ENCODE data around the gene KRT27. TPM values are rescaled to one million over a fixed set of nuclear protein-coding genes. Genes with fewer than 3 reads are reported as not detected.

Gene KRT27, protein sequence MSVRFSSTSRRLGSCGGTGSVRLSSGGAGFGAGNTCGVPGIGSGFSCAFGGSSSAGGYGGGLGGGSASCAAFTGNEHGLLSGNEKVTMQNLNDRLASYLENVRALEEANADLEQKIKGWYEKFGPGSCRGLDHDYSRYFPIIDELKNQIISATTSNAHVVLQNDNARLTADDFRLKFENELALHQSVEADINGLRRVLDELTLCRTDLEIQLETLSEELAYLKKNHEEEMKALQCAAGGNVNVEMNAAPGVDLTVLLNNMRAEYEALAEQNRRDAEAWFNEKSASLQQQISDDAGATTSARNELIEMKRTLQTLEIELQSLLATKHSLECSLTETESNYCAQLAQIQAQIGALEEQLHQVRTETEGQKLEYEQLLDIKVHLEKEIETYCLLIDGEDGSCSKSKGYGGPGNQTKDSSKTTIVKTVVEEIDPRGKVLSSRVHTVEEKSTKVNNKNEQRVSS
- total RNA-seq (2022) (not detected in 2 replicates), Bru-seq, nascent RNA (not detected), BruChase-seq, experiment 1, labeled RNA remaining after a 6-hour chase (not detected), BruChase-seq, experiment 2, labeled RNA remaining after a 2-hour chase (not detected)
- long read RNA-seq = 0 reads

DNA sequence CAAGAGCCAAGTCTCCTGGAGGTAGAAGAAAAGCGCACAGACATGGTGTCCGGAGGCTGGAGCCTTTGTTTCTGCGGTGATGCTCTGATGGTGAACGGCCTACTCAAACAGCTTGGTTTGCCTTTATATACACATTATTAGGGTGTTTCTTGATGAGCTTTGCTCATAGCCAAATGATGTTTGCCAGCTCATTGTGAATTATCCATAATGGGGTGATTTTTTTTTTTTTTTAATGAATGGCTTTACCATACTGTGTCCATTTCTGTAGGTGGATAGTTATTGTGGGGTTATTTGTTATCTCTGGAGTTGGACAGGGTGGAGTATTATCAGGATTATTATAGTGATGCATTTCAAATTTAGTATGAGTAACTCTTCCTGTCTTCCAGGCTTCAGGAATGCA is at the start of gene KRT27:
Gene KRT27 (minus strand): TSS at position 101 of the 400 bp plus-strand sequence. CDS start 57 bp downstream, at position 44.
- DNase-seq = no peak
- BruUV-seq (replicated peaks) = no TSS peak
- peaks cover 42% of the 10 kb centered on the region for H3K27me3 Mint-ChIP-seq (ENCODE audit: unreplicated experiment)
- H3K36me3 Mint-ChIP-seq (ENCODE audit: insufficient read depth, unreplicated experiment) = no peaks in the 10 kb centered on the region
- TF ChIP-seq, protein P1, sequence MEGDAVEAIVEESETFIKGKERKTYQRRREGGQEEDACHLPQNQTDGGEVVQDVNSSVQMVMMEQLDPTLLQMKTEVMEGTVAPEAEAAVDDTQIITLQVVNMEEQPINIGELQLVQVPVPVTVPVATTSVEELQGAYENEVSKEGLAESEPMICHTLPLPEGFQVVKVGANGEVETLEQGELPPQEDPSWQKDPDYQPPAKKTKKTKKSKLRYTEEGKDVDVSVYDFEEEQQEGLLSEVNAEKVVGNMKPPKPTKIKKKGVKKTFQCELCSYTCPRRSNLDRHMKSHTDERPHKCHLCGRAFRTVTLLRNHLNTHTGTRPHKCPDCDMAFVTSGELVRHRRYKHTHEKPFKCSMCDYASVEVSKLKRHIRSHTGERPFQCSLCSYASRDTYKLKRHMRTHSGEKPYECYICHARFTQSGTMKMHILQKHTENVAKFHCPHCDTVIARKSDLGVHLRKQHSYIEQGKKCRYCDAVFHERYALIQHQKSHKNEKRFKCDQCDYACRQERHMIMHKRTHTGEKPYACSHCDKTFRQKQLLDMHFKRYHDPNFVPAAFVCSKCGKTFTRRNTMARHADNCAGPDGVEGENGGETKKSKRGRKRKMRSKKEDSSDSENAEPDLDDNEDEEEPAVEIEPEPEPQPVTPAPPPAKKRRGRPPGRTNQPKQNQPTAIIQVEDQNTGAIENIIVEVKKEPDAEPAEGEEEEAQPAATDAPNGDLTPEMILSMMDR (IDR thresholded peaks at IDR 0.05; ENCODE audit: unreplicated experiment) = no peak
- intact Hi-C loops (cut with micrococcal nuclease; ENCODE audit: unreplicated experiment) = no loop called here
- H3K9me3 Mint-ChIP-seq (ENCODE audit: low read depth, unreplicated experiment) = no peaks in the 10 kb centered on the region
- no peak within 1 kb of the TSS for H3K4me3 Mint-ChIP-seq (ENCODE audit: low read depth, unreplicated experiment)
- CTCF ChIA-PET = interaction anchor here (0.7 to 1.8 kb wide), 6 partner anchors 9 to 167 kb away, joined by 3 to 5 read pairs (median 4); partner anchors contain the start of gene KRT26
- H3K27ac Mint-ChIP-seq (ENCODE audit: unreplicated experiment) = no peak within 1 kb of the TSS
- no peaks in the 10 kb centered on the region for H3K4me1 Mint-ChIP-seq (ENCODE audit: low read depth, unreplicated experiment)

DNA sequence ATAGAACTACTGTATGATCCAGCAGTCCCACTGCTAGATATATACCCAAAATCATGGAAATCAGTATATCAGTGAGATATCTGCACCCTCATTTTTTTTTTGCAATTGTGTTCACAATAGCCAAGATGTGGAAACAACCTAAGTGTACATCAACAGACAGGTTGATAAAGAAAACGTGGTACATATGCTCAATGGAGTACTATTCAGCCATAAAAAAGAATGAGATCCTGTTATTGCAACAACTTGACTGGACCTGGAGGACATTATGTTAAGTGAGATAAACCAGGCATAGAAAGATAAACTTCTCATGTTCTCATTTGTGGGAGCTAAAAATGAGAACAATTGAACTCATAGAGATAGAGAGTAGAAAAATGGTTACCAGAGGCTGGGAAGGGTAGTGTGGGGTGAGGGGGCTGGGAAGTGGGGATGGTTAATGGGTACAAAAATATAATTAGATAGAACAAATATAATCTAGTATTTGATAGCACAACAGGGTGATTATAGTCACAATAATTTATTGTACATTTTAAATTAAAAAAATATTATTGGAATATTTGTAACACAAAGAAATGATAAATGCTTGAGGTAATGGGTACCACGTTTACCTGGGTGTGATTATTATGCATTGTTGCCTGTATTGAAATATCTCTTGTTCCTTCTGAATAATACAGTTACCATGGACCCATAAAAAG is 47.9 kb upstream of the KRT27 start:
- Mint-ChIP-seq H3K4me3 (ENCODE audit: low read depth, unreplicated experiment) (no peak overlapping the region), H3K4me1 (ENCODE audit: low read depth, unreplicated experiment) (peaks cover 8% of the 10 kb centered on the region), H3K27me3 (ENCODE audit: unreplicated experiment) (no peaks in the 10 kb centered on the region), H3K27ac (ENCODE audit: unreplicated experiment) (no peak overlapping the region), H3K36me3 (ENCODE audit: insufficient read depth, unreplicated experiment) (no peaks in the 10 kb centered on the region), H3K9me3 (ENCODE audit: low read depth, unreplicated experiment) (peaks cover 3% of the 10 kb centered on the region)
- intact Hi-C loops (cut with micrococcal nuclease; ENCODE audit: unreplicated experiment) = no loop called here
- TF ChIP-seq, protein P1 (IDR thresholded peaks at IDR 0.05; ENCODE audit: unreplicated experiment) = no peak
- CTCF ChIA-PET = interaction anchor here (0.6 to 1.2 kb wide), 4 partner anchors 10 to 1217 kb away, joined by 3 to 5 read pairs (median 3); no protein-coding TSS in a partner anchor
- DNase-seq = no peak
- BruUV-seq (replicated peaks) = no TSS peak

- Mint-ChIP-seq H3K36me3 (ENCODE audit: insufficient read depth, unreplicated experiment) (no peaks in the 10 kb centered on the region), H3K27me3 (ENCODE audit: unreplicated experiment) (no peaks in the 10 kb centered on the region), H3K4me1 (ENCODE audit: low read depth, unreplicated experiment) (peaks cover 8% of the 10 kb centered on the region), H3K9me3 (ENCODE audit: low read depth, unreplicated experiment) (peaks cover 3% of the 10 kb centered on the region), H3K4me3 (ENCODE audit: low read depth, unreplicated experiment) (no peak overlapping the region), H3K27ac (ENCODE audit: unreplicated experiment) (no peak overlapping the region)
- BruUV-seq (replicated peaks) = no TSS peak
- CTCF ChIA-PET = interaction anchor here (0.9 to 1.8 kb wide), 4 partner anchors 11 to 22 kb away, joined by 3 to 4 read pairs (median 3); no protein-coding TSS in a partner anchor
- DNase-seq = no peak
- intact Hi-C loops (cut with micrococcal nuclease; ENCODE audit: unreplicated experiment) = loop anchor here (1.0 kb wide), 1 partner anchor 9 kb away; no protein-coding TSS in a partner anchor
- TF ChIP-seq, protein P1 (IDR thresholded peaks at IDR 0.05; ENCODE audit: unreplicated experiment) = no peak
Observed at GRCh38 chr17:40828454-40829044, 46.2 kb upstream of the KRT27 start.

Data from Calu3 (cell line).